MG63 (cell line): ENCODE data around the gene SNIP1. TPM values are rescaled to one million over a fixed set of nuclear protein-coding genes. Genes with fewer than 3 reads are reported as not detected.

Experiments
- DNase-seq: peaks from one replicate; pipeline ENCODE4 v3.0.0-alpha.2; 2020
- H3K27me3 ChIP-seq: fragments of 250-450 bp; sonication (Bioruptor Pico); 2 replicates; pipeline ENCODE4 v1.5.1; 2020; ENCODE audit warnings: mild to moderate bottlenecking, moderate library complexity
- H3K36me3 ChIP-seq: fragments of 250-450 bp; sonication (Bioruptor Pico); 2 replicates; pipeline ENCODE4 v1.5.1; 2020; ENCODE audit warnings: mild to moderate bottlenecking, moderate library complexity
- H3K4me3 ChIP-seq: fragments of 250-450 bp; sonication (Bioruptor Pico); 2 replicates; pipeline ENCODE4 v1.5.1; 2020; ENCODE audit warnings: mild to moderate bottlenecking, moderate library complexity
- H3K9me3 ChIP-seq: fragments of 250-450 bp; sonication (Bioruptor Pico); 2 replicates; pipeline ENCODE4 v1.5.1; 2020; ENCODE audit warnings: mild to moderate bottlenecking, moderate library complexity
- total RNA-seq: library from RNA; depleted of rRNA; stranded (reverse); fragments of >200 nt; shearing (Covaris generic); gene quantifications from 2 replicates; pipeline ENCODE4 v1.2.3, GENCODE V29; 2014; ENCODE audit warnings: low replicate concordance; rRNA removed

SNIP1 gene
- total RNA-seq, 1 experiment from 2014 or later: 7.2 TPM

DNA sequence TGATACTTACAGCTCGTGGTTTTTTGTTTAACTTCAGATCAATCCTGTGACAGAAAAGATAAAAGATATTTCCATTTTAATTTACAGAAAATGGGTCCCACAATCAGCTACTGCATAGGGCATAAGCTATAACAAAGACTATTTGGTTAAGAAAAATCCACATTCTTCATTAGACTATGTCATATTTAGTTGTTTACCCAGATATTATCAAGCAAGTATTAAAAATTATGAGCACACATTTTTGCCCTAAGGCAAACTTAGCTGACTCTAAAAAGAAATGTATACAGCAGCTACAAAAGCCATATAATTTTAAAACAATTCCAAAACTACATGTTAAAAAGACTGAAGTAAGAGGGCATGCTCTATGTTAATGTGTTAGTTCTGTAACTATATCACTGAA, 58.2 kb downstream of the SNIP1 start:
- DNase-seq: no peak
- Histone ChIP-seq H3K9me3 (no peaks in the 10 kb centered on the region), H3K27me3 (no peaks in the 10 kb centered on the region), H3K4me3 (no peak overlapping the region), H3K36me3 (peaks cover 45% of the 10 kb centered on the region)

DNA sequence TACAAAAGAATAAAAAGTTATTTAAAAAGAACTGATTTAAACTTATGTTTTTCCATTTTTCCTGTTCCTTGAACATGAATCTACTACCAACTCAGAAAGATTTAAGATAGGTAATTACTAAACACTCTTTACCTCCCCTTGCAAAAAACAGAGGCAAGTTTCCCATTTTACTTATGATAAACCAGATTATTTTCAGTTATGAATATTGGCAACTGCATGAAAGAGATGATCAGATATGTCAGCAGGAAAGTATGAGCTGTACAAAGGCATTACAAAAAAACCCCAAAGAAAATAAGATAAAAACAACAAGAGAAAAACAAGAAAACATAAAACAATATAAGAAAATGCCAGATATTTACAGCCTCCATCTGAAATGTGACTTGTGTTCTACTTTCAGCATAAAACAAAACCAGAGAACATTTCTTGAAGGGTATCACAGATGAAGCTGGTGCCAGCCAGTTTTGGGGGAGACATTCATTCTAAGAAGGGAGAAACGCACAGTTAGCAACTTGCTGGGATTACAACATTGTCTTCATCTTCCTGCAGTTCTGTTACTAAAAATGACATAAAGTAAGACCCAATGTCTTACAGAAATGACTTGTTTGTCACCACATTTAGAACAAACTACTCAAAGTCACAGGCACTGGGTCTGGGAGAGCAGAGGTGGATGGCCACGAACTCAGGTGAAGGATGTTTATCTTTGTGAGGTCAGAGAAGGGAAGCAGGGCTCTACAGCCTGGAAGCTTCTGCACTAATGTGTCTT, 60.6 kb downstream of the SNIP1 start:
- no peak for DNase-seq
- Histone ChIP-seq H3K4me3 (no peak overlapping the region), H3K9me3 (no peaks in the 10 kb centered on the region), H3K36me3 (peaks cover 50% of the 10 kb centered on the region), H3K27me3 (no peaks in the 10 kb centered on the region)

DNA sequence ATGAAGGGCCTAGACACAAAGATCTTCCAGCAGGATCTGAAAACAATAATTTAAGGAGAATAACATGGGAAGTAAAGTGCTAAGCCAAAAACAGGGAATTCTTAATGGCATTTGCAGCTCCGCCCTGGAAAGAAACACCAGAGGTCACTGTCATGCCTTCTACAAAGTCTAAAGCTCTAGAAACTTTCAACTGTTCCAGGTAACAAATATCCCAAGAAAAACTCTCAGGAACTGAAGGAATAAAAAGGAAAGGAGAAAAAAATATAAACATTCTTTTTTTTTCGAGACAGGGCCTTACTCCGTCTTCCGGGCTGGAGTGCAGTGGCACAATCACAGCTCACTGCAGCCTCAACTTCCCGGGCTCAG, 66.5 kb downstream of the SNIP1 start:
- peaks cover 23% of the 10 kb centered on the region for H3K36me3 ChIP-seq
- no peak for DNase-seq
- H3K9me3 ChIP-seq: no peaks in the 10 kb centered on the region
- no peaks in the 10 kb centered on the region for H3K27me3 ChIP-seq
- no peak overlapping the region for H3K4me3 ChIP-seq

DNA sequence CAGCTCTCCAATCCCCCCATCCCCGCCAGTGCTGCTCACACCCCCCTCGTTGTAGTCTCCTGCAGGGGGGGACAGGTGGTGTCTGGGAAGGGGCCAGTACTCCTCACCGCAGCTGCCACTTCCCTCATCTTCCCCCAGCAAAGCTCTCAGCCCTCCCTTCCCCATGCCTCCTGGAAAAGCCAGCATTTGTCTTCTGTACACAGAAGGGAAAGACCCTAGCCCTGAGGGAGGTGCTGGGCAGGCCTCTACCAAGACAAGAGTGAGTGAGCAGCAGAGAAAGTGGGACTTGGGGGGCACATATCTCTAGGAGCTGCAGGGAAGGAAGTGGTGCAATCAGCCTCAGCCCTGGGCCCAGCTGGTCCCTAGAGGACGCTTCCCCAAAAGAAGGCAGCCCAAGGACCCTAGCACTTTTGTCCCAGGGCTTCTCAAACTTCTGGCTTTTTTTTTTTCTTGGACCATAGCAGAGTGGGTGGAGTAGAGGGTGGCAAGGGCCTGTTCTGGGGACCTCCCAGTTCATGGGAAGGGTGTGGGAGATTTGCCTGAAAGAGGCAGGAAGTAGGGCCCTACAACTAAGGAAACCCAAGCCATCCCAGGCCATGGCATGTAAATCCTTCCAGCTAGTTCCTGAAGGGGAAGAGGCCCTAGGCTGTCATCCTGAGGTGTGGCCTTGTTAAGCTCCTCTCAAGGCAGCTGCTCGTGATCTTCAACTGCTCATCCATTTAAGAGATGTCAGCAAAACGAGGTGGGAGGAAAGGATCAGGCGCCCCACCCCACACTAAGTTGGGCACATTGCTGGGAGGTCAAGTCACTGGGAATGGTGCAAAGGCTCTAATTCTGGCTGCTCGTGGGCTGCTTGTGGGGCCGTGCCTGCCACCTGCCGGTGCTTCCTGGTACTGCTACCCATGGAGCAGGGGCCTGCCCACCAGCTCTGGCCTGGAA, 67.1 kb downstream of the SNIP1 start:
- Histone ChIP-seq H3K36me3 (peaks cover 26% of the 10 kb centered on the region), H3K9me3 (no peaks in the 10 kb centered on the region), H3K4me3 (no peak overlapping the region), H3K27me3 (no peaks in the 10 kb centered on the region)
- peak; percentile 49 for DNase-seq

DNA sequence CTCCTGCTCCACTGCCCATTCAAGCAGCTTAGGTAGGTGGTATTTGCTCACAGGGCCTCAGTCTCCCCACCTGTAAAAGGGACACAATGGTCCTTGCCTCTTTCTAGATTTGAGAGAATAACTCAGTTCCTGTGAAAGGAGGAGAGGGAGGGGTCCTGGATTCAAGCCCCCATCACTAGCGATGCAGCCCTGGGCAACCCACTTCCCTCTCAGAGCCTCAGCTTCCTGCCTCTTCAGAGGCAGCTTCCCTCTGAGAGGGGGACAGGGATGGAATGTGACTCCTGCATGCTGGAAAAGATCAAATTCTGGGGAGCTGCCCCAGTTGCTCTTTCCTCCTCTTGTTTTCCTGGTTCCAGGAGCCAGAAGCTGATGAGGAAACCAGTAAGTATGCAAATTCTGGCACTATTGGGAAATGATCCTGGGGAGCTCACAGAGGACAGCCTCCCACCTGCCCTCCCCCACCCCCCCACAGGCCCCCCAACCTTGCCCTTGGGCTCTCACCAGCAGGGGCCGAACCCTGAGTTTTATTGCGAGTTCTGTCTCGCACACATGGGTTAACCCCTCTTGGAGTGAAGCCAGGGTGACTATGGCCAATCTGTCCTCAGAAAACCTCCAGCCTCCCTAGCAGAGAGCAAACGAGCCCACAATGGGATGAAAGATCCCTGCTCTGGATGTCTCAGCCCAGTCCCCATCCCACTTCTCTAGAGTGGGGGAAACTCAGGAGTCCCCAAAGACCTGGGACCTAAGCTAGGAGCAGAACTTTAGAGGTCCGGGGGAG, 68.0 kb downstream of the SNIP1 start:
- no peak for DNase-seq

More for the DNA sequence above, 68.0 kb downstream of the SNIP1 start:
- H3K36me3 ChIP-seq: peaks cover 30% of the 10 kb centered on the region
- no peaks in the 10 kb centered on the region for H3K27me3 ChIP-seq
- H3K9me3 ChIP-seq: no peaks in the 10 kb centered on the region
- no peak overlapping the region for H3K4me3 ChIP-seq

Other genes starting within 250 kb of the SNIP1 start
- 2.2 and 3.8 TPM in 2 replicates for gene ZC3H12A, start 79.7 kb downstream of the SNIP1 start, total RNA-seq
- 64.6 and 68.7 TPM in 2 replicates for gene MEAF6, start 39.5 kb downstream of the SNIP1 start, total RNA-seq
- not detected in 2 replicates for gene DNALI1, start 2.6 kb upstream of the SNIP1 start, total RNA-seq
- gene GNL2, start 41.6 kb upstream of the SNIP1 start, total RNA-seq: 66.5 and 126 TPM in 2 replicates
- gene RSPO1, start 80.6 kb upstream of the SNIP1 start, total RNA-seq: not detected in 2 replicates
- 6.3 and 14.2 TPM in 2 replicates for gene CDCA8, start 138.2 kb upstream of the SNIP1 start, total RNA-seq
- not detected in 2 replicates for gene EPHA10, start 210.8 kb upstream of the SNIP1 start, total RNA-seq
- gene MANEAL, start 239.6 kb upstream of the SNIP1 start, total RNA-seq: 8.8 and 15.0 TPM in 2 replicates